Vagina (tissue), 2 donors: ENCODE measurements around the gene ARL2BP.

Experiments
- CTCF ChIP-seq, 3 experiments: fragments of 450-650 bp in 2 of 3; fragments of 200-600 bp in 1 of 3; sonication (generic) in 1 of 3; IDR thresholded peaks; one replicate each; pipeline ENCODE4 v1.5.1; 2017 to 2019; ENCODE audit warnings: antibody characterized with exemption in 3 of 3, mild to moderate bottlenecking in 2 of 3, moderate library complexity in 2 of 3
- POLR2A ChIP-seq, 2 donors: fragments of 450-650 bp; IDR thresholded peaks; one replicate each; pipeline ENCODE4 v1.6.1; 2017; ENCODE audit warnings: antibody characterized with exemption in 2 of 2, mild to moderate bottlenecking in 2 of 2, moderate library complexity in 2 of 2

DNA sequence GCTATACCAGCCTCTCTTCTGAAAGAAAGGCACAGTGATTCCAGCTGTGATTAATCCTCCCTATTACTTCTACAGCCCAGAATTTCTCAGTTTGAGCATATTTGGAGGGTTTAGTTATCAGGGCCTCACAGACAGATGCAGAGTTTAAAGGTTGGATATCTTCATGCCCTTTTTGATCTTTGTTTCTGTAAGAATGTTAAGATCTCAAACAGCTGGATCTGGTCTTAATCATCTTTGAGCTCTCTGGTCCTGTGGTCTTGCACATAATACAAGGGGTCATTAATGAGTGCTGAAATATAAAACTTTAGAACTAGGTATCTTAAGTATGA, 9.1 kb upstream of the ARL2BP start:
- TF ChIP-seq CTCF (IDR thresholded peaks at IDR 0.05) (no peak), POLR2A (IDR thresholded peaks at IDR 0.05) (no peak)
